RWPE2 (cell line): ENCODE data around the gene LENG9.
"Not testable (repeated sequence)": the region's sequence is repeated elsewhere in the genome, so short reads cannot be mapped to it uniquely, and the experiment has no call there.

Experiments used
- ATAC-seq: fragments of 200-7000 bp; cut with Tn5 transposase; 3 replicates; pipeline ENCODE4 v1.9.1; 2021; ENCODE audit warnings: low read depth
- DNase-seq: peaks from one replicate; pipeline ENCODE4 v3.0.0-alpha.2; 2020; ENCODE audit warnings: low spot score
- H3K27ac ChIP-seq: fragments of 450-650 bp; 2 replicates; pipeline ENCODE4 v1.5.1; 2017; ENCODE audit warnings: mild to moderate bottlenecking; ENCODE audit not compliant: poor library complexity, severe bottlenecking
- H3K27me3 ChIP-seq: fragments of 250-450 bp; sonication (Bioruptor Pico); 2 replicates; pipeline ENCODE4 v1.5.1; 2021; ENCODE audit warnings: mild to moderate bottlenecking, moderate library complexity; ENCODE audit not compliant: insufficient read depth, poor library complexity, severe bottlenecking
- H3K36me3 ChIP-seq: fragments of 250-450 bp; sonication (Bioruptor Pico); 2 replicates; pipeline ENCODE4 v1.5.1; 2020; ENCODE audit warnings: low read depth, mild to moderate bottlenecking, moderate library complexity
- H3K4me1 ChIP-seq: fragments of 250-450 bp; sonication (Bioruptor Pico); 2 replicates; pipeline ENCODE4 v1.5.1; 2021; ENCODE audit warnings: mild to moderate bottlenecking, moderate library complexity; ENCODE audit not compliant: insufficient read depth, poor library complexity, severe bottlenecking
- H3K4me3 ChIP-seq: fragments of 250-450 bp; sonication (Bioruptor Pico); 2 replicates; pipeline ENCODE4 v1.5.1; 2021; ENCODE audit warnings: mild to moderate bottlenecking, moderate library complexity; ENCODE audit not compliant: severe bottlenecking
- H3K9me3 ChIP-seq: fragments of 250-450 bp; sonication (Bioruptor Pico); 2 replicates; pipeline ENCODE4 v1.5.1; 2021; ENCODE audit warnings: mild to moderate bottlenecking, moderate library complexity; ENCODE audit not compliant: severe bottlenecking
- CTCF ChIP-seq: fragments of 450-650 bp; IDR thresholded peaks from one replicate; pipeline ENCODE4 v1.5.1; 2017; ENCODE audit warnings: mild to moderate bottlenecking, moderate library complexity; ENCODE audit not compliant: poor library complexity, severe bottlenecking

The LENG9 gene

GRCh38 chr19:54470276-54470887 lies 6.8 kb upstream of the LENG9 start:
- no peaks in the 10 kb centered on the region for H3K36me3 ChIP-seq
- H3K4me3 ChIP-seq: no peak overlapping the region
- H3K27me3 ChIP-seq: no peaks in the 10 kb centered on the region
- no peaks in the 10 kb centered on the region for H3K9me3 ChIP-seq
- TF ChIP-seq CTCF: no peak
- ATAC-seq (no peak), DNase-seq (no peak)
- peaks cover 13% of the 10 kb centered on the region for H3K4me1 ChIP-seq
- H3K27ac ChIP-seq: no peak overlapping the region

- ATAC-seq (no peak), DNase-seq (no peak)
- TF ChIP-seq CTCF: no peak
- Histone ChIP-seq H3K36me3 (no peaks in the 10 kb centered on the region), H3K27me3 (no peaks in the 10 kb centered on the region), H3K4me3 (no peak overlapping the region), H3K9me3 (no peaks in the 10 kb centered on the region), H3K4me1 (peaks cover 13% of the 10 kb centered on the region), H3K27ac (no peak overlapping the region)
Measured at GRCh38 chr19:54469496-54469934, 5.9 kb upstream of the LENG9 start.

GRCh38 chr19:54466110-54466480 lies 2.5 kb upstream of the LENG9 start:
- not testable (repeated sequence) for H3K27me3 ChIP-seq, H3K36me3 ChIP-seq, ATAC-seq, DNase-seq, H3K9me3 ChIP-seq, H3K4me3 ChIP-seq, H3K27ac ChIP-seq
- peaks cover 13% of the 10 kb centered on the region for H3K4me1 ChIP-seq

DNA sequence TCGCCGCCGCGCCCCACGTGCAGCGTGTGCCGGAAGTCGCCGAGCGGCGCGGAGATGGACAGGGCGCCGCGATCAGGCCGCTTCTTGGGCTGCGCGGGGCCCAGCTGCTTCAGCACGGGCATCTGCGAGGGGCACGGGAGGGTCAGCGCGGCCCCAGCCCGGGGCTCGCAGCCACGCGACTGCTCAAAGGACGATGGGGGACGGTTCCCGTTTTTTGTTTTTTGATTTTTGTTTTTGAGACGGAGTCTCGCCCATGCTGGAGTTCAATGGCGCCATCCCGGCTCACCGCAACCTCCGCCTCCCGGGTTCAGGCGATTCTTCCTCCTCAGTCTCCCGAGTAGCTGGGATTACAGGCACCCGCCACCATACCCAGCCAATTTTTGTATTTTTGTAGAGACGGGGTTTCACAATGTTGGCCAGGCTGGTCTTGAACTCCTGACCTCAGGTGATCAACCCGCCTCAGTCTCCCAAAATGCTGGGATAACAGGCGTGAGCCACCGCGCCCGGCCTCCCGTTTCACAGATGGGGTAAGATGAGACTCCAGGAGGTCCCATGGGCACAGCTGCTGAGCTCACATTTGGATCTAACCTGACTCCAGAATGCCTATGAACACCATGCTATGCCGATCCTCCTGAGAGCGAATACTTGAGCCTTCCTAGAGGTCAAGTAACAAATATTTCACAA lies 2.0 kb upstream of the LENG9 start:
- Histone ChIP-seq H3K4me1 (peaks cover 9% of the 10 kb centered on the region), H3K4me3 (peak overlapping the region; percentile 69), H3K9me3 (no peaks in the 10 kb centered on the region), H3K27ac (peak overlapping the region; percentile 91), H3K27me3 (no peaks in the 10 kb centered on the region), H3K36me3 (peaks cover 13% of the 10 kb centered on the region)
- TF ChIP-seq CTCF: no peak
- no peak for DNase-seq
- ATAC-seq: no peak

- TF ChIP-seq CTCF: no peak
- Histone ChIP-seq H3K4me3 (peak overlapping the region; percentile 69), H3K36me3 (peaks cover 18% of the 10 kb centered on the region), H3K4me1 (peaks cover 6% of the 10 kb centered on the region), H3K9me3 (no peaks in the 10 kb centered on the region), H3K27me3 (no peaks in the 10 kb centered on the region), H3K27ac (peak overlapping the region; percentile 91)
- DNase-seq (peak; percentile 95), ATAC-seq (peak; percentile 59)
Measured at GRCh38 chr19:54464630-54465425, 1.2 kb upstream of the LENG9 start.
